Type B pancreatic cell (in vitro differentiated cells): ENCODE results near the gene POMZP3. TPM values are rescaled to one million over a fixed set of nuclear protein-coding genes. Genes with fewer than 3 reads are reported as not detected.
"Not testable (repeated sequence)": the region's sequence is repeated elsewhere in the genome, so short reads cannot be mapped to it uniquely, and the experiment has no call there.

Source experiments
- DNase-seq: peaks from one replicate; pipeline ENCODE4 v3.0.0; 2021; ENCODE audit warnings: mixed read lengths; ENCODE audit not compliant: unreplicated experiment; ENCODE audit errors: extremely low spot score
- H3K27ac Mint-ChIP-seq: 2 replicates; pipeline ENCODE4 v1.8.0; 2021; ENCODE audit warnings: mild to moderate bottlenecking, mixed read lengths
- H3K27me3 Mint-ChIP-seq: 2 replicates; pipeline ENCODE4 v1.8.0; 2021; ENCODE audit warnings: mixed read lengths
- H3K36me3 Mint-ChIP-seq: 2 replicates; pipeline ENCODE4 v1.8.0; 2021; ENCODE audit warnings: mixed read lengths
- H3K4me1 Mint-ChIP-seq: one replicate; pipeline ENCODE4 v1.8.0; 2021; ENCODE audit warnings: mixed read lengths; ENCODE audit not compliant: unreplicated experiment
- H3K4me3 Mint-ChIP-seq: 2 replicates; pipeline ENCODE4 v1.8.0; 2021; ENCODE audit warnings: mild to moderate bottlenecking, mixed read lengths
- H3K9me3 Mint-ChIP-seq: 2 replicates; pipeline ENCODE4 v1.8.0; 2021; ENCODE audit warnings: mixed read lengths
- CTCF ChIP-seq: fragments of 200-600 bp; sonication (generic); conservative IDR thresholded peaks from 2 replicates; pipeline ENCODE4 v1.5.0; 2021; ENCODE audit warnings: antibody characterized with exemption, mild to moderate bottlenecking
- long read RNA-seq: library from polyadenylated mRNA; unstranded; transcript quantifications from one replicate; pipeline ENCODE4 v2.0.0, GENCODE V29; 2020
- total RNA-seq: library from RNA; stranded (reverse); gene quantifications from 2 replicates; pipeline ENCODE4 v1.2.1, GENCODE V29; 2021; ENCODE audit warnings: low replicate concordance

POMZP3 gene
- 8.9 and 10.5 TPM in 2 replicates for total RNA-seq
- long read RNA-seq, partial matches to known transcripts, result 0 of 3 reads
- long read RNA-seq, other reads (novel, unspliced or antisense), result 3 of 3 reads

GRCh38 chr7:76626989-76627642 is at the start of gene POMZP3:
Gene POMZP3, minus strand, starts transcription at chr7:76627279. Its CDS starts 1,215 bp downstream, at chr7:76626064.
- Mint-ChIP-seq H3K27ac (peak within 1 kb of the TSS; percentile 92), H3K4me3 (peak within 1 kb of the TSS; percentile 94)
- not testable (repeated sequence) for DNase-seq, H3K27me3 Mint-ChIP-seq, H3K4me1 Mint-ChIP-seq, H3K36me3 Mint-ChIP-seq, H3K9me3 Mint-ChIP-seq

- not testable (repeated sequence) for H3K4me1 Mint-ChIP-seq, H3K27ac Mint-ChIP-seq, H3K9me3 Mint-ChIP-seq, DNase-seq, H3K4me3 Mint-ChIP-seq, H3K36me3 Mint-ChIP-seq, H3K27me3 Mint-ChIP-seq
These were observed 48.7 kb upstream of the POMZP3 start for GRCh38 chr7:76675783-76676182.

- H3K4me3 Mint-ChIP-seq, H3K27me3 Mint-ChIP-seq, H3K9me3 Mint-ChIP-seq, H3K4me1 Mint-ChIP-seq, DNase-seq, H3K36me3 Mint-ChIP-seq, H3K27ac Mint-ChIP-seq: not testable (repeated sequence)
These were observed 46.3 kb upstream of the POMZP3 start for GRCh38 chr7:76673346-76673745.

GRCh38 chr7:76659212-76659611 is 32.1 kb upstream of the POMZP3 start:
- not testable (repeated sequence) for H3K36me3 Mint-ChIP-seq, H3K27me3 Mint-ChIP-seq, H3K27ac Mint-ChIP-seq, H3K4me3 Mint-ChIP-seq, H3K9me3 Mint-ChIP-seq, H3K4me1 Mint-ChIP-seq, DNase-seq

- H3K27me3 Mint-ChIP-seq, H3K4me1 Mint-ChIP-seq, H3K4me3 Mint-ChIP-seq, H3K36me3 Mint-ChIP-seq, DNase-seq, H3K27ac Mint-ChIP-seq, H3K9me3 Mint-ChIP-seq: not testable (repeated sequence)
These were observed 29.3 kb upstream of the POMZP3 start for GRCh38 chr7:76656425-76656824.

- not testable (repeated sequence) for H3K27me3 Mint-ChIP-seq, H3K36me3 Mint-ChIP-seq, H3K27ac Mint-ChIP-seq, H3K4me3 Mint-ChIP-seq, H3K4me1 Mint-ChIP-seq, H3K9me3 Mint-ChIP-seq, DNase-seq
These were observed 15.5 kb upstream of the POMZP3 start for GRCh38 chr7:76642620-76643019.

GRCh38 chr7:76637061-76637691 is 10.1 kb upstream of the POMZP3 start:
- peak; percentile 73 for TF ChIP-seq CTCF
- not testable (repeated sequence) for DNase-seq, H3K4me1 Mint-ChIP-seq, H3K4me3 Mint-ChIP-seq, H3K27ac Mint-ChIP-seq, H3K36me3 Mint-ChIP-seq, H3K9me3 Mint-ChIP-seq, H3K27me3 Mint-ChIP-seq

GRCh38 chr7:76626581-76626980 is 498 bp downstream of the POMZP3 start:
- not testable (repeated sequence) for H3K36me3 Mint-ChIP-seq, H3K9me3 Mint-ChIP-seq, H3K4me1 Mint-ChIP-seq, H3K27me3 Mint-ChIP-seq, DNase-seq
- Mint-ChIP-seq H3K27ac (peak overlapping the region; percentile 85), H3K4me3 (peak overlapping the region; percentile 94)

GRCh38 chr7:76619439-76620190 is 7.5 kb downstream of the POMZP3 start:
- not testable (repeated sequence) for H3K36me3 Mint-ChIP-seq, DNase-seq, H3K9me3 Mint-ChIP-seq, H3K4me1 Mint-ChIP-seq, H3K27me3 Mint-ChIP-seq, H3K4me3 Mint-ChIP-seq, H3K27ac Mint-ChIP-seq

- H3K36me3 Mint-ChIP-seq, H3K27ac Mint-ChIP-seq, H3K9me3 Mint-ChIP-seq, H3K4me1 Mint-ChIP-seq, DNase-seq, H3K4me3 Mint-ChIP-seq, H3K27me3 Mint-ChIP-seq: not testable (repeated sequence)
These were observed 13.3 kb downstream of the POMZP3 start for GRCh38 chr7:76613783-76614182.

GRCh38 chr7:76612232-76612631 is 14.8 kb downstream of the POMZP3 start:
- not testable (repeated sequence) for H3K4me3 Mint-ChIP-seq, H3K27me3 Mint-ChIP-seq, DNase-seq, H3K4me1 Mint-ChIP-seq, H3K27ac Mint-ChIP-seq, H3K9me3 Mint-ChIP-seq, H3K36me3 Mint-ChIP-seq

- not testable (repeated sequence) for H3K4me1 Mint-ChIP-seq, DNase-seq, H3K27me3 Mint-ChIP-seq, H3K27ac Mint-ChIP-seq, H3K4me3 Mint-ChIP-seq, H3K9me3 Mint-ChIP-seq, H3K36me3 Mint-ChIP-seq
These were observed 17.2 kb downstream of the POMZP3 start for GRCh38 chr7:76609864-76610263.

- not testable (repeated sequence) for H3K27me3 Mint-ChIP-seq, H3K9me3 Mint-ChIP-seq, H3K4me1 Mint-ChIP-seq, H3K4me3 Mint-ChIP-seq, DNase-seq, H3K27ac Mint-ChIP-seq, H3K36me3 Mint-ChIP-seq
These were observed 18.6 kb downstream of the POMZP3 start for GRCh38 chr7:76608469-76608868.
